ENCODE measurements around the gene STX7.

Gene STX7

GRCh38 chr6:132475925-132476324 lies 37.0 kb downstream of the STX7 start:
- DNase-seq: no peak

- DNase-seq: no peak
Measured at GRCh38 chr6:132471787-132472186, 41.1 kb downstream of the STX7 start.

GRCh38 chr6:132466952-132467351 lies 46.0 kb downstream of the STX7 start:
- DNase-seq: no peak

- DNase-seq: no peak
Measured at GRCh38 chr6:132465530-132466485, 47.1 kb downstream of the STX7 start.

GRCh38 chr6:132464538-132465256 lies 48.2 kb downstream of the STX7 start:
- DNase-seq: no peak

- DNase-seq: no peak
Measured at GRCh38 chr6:132461958-132462357, 51.0 kb downstream of the STX7 start.

- DNase-seq: no peak
Measured at GRCh38 chr6:132459605-132459952, 53.3 kb downstream of the STX7 start.

GRCh38 chr6:132458887-132459604 lies 53.9 kb downstream of the STX7 start:
- no peak for DNase-seq

GRCh38 chr6:132456700-132457143 lies 56.2 kb downstream of the STX7 start:
- no peak for DNase-seq

GRCh38 chr6:132446855-132447241 lies 66.1 kb downstream of the STX7 start:
- DNase-seq: no peak

GRCh38 chr6:132446141-132446854 lies 66.6 kb downstream of the STX7 start:
- no peak for DNase-seq

GRCh38 chr6:132445201-132445951 lies 67.5 kb downstream of the STX7 start:
- no peak for DNase-seq

GRCh38 chr6:132443206-132443605 lies 69.7 kb downstream of the STX7 start:
- no peak for DNase-seq

GRCh38 chr6:132430110-132430509 lies 82.8 kb downstream of the STX7 start:
- no peak for DNase-seq

GRCh38 chr6:132425176-132425575 lies 87.7 kb downstream of the STX7 start:
- no peak for DNase-seq

GRCh38 chr6:132423839-132424238 lies 89.1 kb downstream of the STX7 start:
- no peak for DNase-seq

GRCh38 chr6:132418235-132418965 lies 94.5 kb downstream of the STX7 start:
- DNase-seq: no peak

GRCh38 chr6:132414761-132415160 lies 98.2 kb downstream of the STX7 start:
- no peak for DNase-seq

GRCh38 chr6:132414322-132414721 lies 98.6 kb downstream of the STX7 start:
- no peak for DNase-seq

- no peak for DNase-seq
Measured at GRCh38 chr6:132413499-132413802, 99.5 kb downstream of the STX7 start.

Data from activated CD4-positive, alpha-beta T cell treated with anti-CD3 and anti-CD28 coated beads for 1 hour (primary cell).